GM19328 (cell line): ENCODE measurements around the gene DLGAP4.
"Not testable (repeated sequence)": the region's sequence is repeated elsewhere in the genome, so short reads cannot be mapped to it uniquely, and the experiment has no call there.

ENCODE experiments used
- ATAC-seq: cut with Tn5 transposase; IDR thresholded peaks from one replicate; pipeline ENCODE4 v1.9.1; 2021; ENCODE audit warnings: mild to moderate bottlenecking, moderate library complexity; ENCODE audit not compliant: unreplicated experiment

DLGAP4 gene

DNA sequence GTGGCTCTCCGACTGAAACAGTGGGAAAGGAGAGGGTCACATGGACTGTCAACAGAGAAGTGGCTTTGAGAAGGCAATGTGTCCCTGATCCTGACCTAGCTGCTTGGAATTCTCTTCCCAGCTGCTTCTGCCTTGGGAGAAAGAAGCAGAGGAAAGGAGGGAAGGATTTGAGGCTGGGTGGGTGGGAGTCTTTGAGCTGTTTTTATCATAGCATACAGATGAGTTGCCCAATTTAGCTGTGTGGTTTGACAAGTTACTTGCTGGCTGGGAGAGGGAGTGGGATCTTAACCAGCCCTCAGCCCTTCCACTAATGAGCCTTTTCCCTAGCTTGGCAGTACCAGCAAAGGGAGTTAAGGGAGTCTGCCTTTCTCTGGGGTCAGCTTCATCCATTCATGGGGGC, 184.1 kb downstream of the DLGAP4 start:
- ATAC-seq = no peak

DNA sequence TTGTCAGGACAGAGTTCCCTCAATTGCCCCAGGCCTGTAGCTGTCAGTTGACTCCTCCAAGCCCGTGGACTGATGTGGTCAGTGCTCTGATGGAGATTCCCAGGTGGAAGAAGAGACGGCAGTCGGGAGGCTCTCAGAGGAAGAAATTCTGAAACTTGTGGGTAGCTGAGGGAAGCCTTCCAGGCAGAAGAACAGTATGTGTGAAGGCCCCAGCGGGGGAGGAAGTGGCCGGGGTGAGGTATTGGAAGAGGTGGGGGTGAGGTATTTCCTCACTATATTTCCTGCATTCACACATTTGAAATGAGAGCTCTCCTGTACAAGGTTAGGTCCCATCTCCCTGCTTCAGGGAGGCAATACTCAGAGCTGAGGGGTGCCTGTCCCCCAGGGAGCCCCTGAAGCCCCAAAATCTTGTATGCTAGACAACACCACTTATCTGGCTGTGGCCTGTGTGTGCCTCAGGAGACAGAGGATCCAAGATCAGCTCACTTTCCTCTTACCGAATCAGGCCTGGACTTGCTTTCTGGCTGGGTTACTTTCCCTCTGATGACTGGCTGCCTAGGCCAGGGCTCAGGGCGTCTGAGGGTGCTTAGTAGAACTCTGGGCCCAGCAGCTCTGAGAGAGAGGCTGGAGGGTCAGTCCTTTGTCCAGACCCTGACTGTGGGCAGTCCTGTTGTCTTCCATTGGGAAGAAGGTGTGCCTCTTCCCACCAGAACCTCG, 185.9 kb downstream of the DLGAP4 start:
- ATAC-seq = no peak

DNA sequence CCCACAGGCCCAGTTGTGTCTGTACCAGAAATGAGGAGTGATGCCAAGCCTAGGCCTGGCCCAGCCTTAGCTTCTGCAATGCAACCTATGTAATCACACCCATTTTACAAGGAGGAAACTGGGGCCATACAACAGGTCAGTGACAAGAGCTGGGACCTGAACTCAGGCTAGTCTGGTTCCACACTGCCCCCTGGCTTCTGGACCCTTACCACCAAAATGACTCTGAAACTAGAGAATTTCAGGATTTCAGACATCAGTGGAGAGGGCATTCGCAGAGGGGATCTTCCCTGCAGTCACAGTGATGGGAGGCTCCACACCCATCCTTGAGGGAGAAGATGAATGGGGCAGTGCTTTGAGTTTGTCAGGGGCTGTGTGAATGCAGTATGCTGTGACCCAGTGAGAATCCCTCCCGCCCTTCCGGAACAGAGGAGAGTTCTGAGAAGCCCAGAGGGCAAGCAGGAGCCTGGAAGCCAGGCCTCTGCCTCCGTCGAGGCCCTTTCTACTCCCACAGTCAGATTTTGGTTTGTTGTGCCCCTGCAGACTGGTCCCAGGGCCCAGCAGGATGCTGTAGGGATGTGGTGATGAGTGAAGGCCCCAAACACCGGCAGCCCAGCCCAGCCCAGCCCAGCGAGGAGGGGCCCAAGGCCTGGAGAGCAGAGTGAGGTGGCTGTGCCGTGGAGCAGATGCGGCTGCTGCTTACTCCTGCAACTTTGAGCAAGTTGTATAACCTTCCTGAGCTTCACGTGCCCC, 187.1 kb downstream of the DLGAP4 start:
- no peak for ATAC-seq

DNA sequence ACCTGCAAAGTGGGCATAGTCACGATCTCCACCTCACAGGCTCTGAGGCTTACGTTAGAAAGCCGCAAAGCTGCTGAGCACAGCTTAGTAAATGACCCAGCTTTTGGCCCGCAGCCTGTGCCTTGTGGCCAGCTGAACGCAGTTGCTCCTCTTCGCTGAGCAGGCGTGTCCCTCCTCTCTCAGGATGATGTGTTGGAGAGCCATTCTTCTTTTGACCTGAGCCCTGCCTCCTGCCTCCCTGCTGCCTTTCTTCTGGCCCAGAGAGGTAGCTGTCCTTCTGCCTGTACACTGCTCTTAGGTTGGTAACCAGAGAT, 187.6 kb downstream of the DLGAP4 start:
- ATAC-seq = no peak

DNA sequence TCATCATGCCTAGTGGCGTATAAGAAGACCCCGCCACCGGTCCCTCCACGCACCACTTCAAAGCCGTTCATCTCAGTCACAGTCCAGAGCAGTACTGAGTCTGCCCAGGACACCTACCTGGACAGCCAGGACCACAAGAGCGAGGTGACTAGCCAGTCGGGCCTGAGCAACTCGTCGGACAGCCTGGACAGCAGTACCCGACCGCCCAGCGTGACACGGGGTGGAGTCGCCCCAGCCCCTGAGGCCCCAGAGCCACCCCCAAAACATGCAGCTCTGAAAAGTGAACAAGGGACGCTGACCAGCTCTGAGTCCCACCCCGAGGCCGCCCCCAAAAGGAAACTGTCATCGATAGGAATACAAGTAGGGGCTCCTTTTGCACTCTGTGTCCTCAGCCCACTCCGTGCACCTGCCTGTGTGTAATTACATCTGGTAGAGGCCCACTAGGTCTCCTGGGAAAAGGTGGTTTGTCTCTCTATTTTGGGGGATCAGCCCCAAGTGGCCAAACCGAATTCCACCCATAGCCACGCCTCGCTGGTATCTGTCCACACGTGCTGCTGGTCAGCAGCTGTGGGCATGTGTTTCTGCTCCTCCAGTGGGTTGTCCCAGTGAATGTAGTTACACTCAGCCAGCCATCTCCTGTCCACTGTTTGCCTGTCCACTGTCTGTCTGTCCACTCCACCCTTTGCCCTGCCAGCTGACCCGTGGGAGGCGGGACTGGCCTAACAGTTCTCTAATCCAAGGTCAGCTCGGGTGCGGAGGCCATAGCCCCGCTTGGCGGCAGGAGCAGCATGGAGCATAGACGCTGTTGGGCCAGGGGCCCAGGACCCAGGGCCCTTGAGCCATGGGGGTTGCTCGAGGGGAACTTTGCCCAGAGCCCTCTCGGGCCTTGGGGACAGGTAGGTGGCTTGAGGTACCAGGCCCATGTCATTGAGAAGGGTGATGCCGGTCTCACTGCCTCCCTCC, 190.8 kb downstream of the DLGAP4 start:
- no peak for ATAC-seq

DNA sequence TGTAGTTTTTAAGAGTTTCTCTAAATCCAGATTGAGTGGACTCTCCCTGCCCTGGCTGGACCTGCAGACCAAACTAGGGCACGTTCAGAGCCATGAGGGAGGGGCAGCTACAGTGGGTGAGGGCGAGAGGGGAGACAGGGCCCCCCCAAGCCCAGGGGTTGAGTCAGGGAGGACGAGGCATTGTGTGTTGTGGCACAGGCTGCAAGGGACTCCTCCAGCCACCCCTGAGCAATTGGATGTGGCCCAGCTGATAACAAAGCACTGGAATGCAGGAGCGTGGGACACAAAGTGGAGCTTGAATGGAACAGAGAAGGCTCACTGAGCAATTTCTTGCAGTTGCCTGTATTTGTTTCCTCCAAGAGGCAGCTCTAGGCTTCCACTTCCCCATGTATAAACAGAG, 191.7 kb downstream of the DLGAP4 start:
- no peak for ATAC-seq

DNA sequence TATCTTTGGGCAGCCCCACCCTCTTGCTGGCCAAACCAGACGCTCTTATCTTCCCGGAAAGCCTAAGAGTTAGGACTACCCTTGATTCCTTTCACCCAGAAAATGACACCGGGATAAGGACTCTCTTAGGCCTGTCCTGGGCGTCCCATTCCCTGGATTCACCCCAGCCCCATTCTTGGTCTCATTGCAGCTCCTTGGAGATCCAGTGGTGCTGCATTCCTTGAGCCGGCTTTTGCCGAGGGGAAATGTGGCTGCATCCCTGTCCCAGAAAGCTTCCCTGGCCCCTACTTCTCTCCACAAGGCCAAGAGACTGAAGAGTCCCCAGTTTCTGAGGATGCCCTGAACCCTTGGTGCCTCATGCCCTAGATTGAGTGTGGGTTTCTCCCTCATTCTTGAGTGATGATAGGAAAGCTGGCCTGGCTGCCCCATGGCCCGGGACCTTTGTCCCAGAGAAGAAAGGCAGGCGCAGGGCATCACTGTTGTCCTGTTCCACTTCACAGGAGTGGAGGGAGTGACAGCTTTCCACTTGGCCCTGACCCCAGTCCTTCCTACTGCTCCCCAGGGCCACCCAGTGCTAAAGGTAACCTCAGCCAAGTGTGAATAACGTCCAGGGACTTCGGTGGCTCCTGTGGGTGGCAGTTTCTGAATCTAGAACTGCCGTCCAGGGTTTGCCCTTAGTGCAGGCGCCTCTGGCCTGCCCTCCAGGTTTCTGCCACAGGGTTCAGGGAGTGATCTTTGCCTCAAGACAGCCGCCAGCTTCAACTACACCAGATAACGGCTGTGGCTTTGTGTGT, 192.4 kb downstream of the DLGAP4 start:
- no peak for ATAC-seq

DNA sequence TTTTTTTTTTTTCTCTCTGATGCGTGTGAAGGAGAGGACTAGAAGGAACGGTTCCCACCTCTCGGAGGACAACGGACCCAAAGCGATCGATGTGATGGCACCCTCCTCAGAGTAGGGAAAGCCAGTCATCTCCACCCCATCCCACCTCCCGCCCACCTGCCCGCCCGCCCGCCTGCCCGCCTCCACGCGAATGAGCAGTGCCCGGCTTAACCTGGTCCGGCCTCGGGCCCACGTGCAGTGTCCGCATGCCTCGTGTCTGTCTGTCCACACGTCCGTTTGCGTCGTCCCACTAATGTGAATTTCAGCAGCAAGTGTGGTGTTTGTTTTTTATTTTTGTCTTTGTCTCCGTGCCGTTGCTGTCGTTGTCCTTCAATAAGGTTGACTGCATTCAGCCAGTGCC, 193.1 kb downstream of the DLGAP4 start:
- ATAC-seq = no peak

DNA sequence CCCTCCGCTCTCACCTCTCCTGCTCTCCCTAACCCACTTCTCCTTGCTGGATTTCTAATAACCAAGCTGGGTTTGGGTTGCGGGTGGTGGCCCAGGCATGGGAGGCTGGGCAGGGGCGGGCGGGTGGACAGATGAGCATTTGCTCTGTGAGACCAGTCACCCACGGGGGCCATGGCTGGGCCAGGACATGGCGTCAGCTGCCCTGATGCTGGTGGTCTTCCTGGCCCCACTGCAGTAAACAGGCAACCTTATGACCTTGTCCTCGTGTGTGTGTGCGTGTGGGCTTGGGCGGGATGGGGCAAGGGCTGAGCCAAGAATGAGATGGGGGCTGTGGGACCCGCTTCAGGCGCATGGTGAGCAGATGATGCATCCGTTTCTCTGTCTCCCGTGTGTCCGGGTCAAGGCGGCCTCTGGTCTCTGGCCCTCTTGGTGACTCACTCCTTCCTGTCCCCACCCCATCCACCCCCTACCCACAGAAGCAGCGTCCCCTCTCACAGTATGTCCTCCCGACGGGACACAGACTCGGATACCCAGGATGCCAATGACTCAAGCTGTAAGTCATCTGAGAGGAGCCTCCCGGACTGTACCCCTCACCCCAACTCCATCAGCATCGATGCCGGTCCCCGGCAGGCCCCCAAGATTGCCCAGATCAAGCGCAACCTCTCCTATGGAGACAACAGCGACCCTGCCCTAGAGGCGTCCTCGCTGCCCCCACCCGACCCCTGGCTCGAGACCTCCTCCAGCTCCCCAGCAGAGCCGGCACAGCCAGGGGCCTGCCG, 193.8 kb downstream of the DLGAP4 start:
- no peak for ATAC-seq

DNA sequence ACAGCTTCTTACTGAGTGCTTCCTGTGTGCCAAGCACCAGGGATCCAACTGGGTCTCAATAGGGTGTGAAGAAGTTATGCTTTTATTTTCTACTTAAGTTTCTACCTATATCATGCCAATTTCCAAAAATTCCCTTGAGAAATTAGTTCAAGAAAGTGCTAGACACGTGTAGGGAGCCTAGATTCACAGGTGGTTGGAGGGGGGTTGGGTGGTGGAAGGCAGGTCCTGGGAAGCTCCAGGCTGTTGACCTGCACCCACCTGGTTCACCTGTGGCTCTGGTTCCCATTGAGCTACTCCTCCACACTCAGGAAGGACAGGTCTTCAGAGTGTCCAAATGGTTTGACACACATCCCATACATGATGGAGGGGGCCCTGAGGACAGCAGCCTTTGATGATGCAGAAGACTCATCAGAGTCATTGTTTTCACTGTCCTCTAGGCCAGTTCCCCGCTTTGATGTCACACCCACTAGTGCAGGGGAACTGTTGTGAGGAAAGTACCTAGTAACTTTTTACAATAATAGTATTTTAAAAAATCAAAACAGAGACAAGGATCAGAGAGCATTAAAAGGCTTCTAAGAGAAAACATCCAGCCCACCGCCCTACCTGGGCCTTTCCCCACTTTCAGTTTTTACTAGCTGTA, 195.3 kb downstream of the DLGAP4 start:
- ATAC-seq = no peak

DNA sequence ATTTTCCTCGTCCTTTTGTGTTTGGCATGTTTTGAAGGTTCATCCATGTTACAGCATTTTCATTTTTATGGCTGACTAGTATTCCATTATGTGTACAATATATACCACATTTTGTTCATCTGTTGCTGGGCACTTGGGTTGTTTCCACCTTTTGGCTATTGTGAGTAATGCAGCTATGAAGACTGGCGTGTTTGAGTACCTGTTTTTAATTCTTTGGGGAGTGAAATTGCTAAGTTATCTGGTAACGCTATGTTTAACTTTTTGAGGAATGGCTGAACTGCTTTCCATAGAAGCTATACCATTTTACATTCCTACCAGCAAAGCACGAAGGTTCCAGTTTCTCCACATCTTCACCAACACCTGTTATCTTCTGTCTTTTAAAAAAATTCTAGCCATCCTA, 198.2 kb downstream of the DLGAP4 start:
- ATAC-seq = no peak

DNA sequence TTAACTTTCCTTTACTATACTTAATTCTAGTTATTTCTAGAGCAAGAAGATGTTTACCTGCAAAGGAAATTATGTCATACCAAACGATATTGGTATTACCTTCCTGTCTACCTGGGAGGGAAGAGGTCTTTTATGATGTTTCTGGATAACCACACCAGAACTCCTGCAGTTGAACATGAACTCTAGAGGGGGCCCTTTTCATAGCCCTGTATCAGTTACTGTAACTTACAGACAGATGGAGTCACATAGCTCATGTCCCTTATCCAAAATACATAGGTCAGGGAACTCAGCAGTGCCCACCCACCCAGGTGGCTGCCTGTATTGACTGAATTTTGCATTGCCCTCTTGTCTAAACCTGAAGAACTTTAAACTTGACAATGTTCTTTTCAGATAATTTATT, 200.1 kb downstream of the DLGAP4 start:
- ATAC-seq = no peak

DNA sequence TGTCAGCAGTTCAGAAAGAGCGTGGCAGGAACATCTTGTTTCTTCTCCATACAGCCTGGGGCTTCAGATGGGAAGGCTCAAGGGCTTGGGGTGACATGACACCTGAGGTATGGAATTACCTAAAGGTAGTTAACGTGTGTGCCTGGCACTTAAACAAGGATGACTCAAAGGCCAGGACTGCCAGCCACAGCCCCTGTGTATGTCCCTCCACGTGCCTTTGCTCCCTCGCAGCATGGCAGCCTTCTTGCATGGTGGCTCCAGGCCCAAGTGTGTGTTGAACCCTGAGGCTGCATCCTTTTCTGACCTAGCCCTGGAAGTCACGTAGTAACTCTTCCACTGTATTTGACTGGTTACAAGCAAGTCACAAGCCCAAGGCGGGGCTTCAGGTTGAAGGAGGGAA, 201.6 kb downstream of the DLGAP4 start:
- no peak for ATAC-seq

DNA sequence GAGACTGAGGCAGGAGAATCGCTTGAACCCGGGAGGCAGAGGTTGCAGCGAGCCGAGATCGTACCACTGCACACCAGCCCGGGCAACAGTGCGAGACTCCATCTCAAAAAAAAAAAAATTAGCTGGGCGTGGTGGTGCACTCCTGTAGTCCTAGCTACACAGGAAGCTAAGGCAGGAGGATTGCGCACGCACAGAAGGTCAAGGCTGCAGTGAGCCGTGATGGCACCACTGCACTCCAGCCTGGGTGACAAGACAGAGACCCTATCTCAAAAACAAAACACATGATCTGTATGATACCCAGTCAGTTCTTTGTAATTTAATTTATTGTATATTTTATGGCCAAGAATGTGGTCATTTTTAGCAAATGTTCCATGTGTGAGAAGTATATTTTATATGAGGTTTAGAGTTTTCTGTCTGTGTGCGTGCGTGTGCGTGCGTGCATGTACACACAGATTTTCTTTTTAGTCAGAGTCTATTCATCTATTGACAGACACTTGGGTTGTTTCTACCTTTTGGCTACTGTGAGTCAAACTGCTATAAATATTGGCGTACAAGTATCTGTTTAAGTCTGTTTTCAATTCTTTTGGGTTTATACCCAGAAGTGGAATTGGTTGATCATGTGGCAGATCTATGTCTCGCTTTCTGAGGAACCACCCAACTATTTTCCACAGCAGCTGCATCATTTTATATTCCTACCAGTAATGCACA, 213.0 kb downstream of the DLGAP4 start:
- no peak for ATAC-seq

DNA sequence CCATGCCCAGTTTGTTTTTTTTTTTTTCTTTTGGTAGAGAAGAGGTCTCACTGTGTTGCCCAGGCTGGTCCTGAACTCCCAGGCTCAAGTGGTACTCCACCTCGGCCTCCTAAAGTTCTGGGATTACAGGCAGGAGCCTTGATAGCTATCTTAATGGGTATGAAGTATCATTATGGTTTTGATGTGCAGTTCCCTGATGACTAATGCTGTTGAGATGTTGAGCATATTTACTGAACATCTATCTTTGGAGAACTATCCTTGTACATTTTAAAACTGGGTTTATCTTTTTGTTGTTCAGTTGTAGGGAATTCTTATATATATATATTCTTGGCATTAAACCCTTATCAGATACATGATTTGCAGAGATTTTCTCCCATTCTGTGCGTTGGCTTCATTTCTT, 213.8 kb downstream of the DLGAP4 start:
- ATAC-seq = no peak

DNA sequence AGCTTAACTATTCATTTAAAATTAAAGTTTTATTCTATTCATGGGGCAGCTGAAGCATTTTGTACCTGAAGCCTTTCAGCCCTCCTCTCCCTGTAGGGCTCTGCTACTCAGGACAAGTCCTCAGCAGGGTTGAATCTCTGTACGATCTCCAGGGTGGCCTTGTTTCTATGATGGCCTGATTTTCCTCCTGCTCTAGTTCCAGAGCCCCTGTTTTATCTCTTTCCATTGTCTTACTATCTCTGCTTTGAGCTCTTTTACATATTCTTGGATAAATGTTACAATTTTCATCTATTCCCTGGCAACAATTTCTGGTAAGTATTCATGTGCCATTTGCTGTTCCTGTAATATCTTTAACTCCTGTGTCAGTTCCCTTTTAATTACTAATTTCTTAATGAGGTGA, 215.4 kb downstream of the DLGAP4 start:
- ATAC-seq = no peak

DNA sequence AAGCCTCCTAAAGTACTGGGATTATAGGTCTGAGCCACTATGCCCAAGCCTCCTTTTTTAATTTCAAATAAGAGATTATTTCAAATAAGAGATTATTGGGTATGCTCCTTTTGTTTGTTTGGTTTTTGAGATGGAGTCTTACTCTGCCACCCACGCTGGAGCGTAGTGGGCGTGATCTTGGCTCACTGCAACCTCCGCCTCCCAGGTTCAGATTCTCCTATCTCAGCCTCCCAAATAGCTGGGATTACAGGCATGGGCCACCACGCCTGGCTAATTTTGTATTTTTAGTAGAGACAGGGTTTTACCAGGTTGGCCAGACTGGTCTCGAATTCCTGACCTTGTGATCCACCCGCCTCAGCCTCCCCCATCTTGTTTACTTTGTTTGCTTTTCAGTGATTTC, 216.3 kb downstream of the DLGAP4 start:
- not testable (repeated sequence) for ATAC-seq

DNA sequence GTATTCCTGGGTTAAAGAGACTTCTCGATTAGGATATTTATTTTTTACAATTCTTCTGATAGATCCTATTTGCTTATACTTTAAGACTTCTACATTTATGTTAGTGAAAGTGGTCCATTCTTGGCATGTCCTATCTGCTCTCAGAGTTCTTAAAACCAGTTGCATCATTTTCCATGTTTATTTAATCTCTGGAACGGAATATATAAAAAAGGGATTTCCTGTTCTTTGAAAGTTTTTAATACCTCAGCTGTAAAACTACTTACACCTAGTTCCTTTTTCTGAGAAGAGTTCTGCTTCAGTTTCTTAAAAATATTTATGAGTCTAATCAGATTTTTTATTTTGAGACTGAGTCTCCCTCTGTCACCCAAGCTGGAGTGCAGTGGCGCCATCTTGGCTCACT, 217.2 kb downstream of the DLGAP4 start:
- no peak for ATAC-seq
